Pancreas (tissue), 10 donors: ENCODE data around the gene TLR10. TPM values are rescaled to one million over a fixed set of nuclear protein-coding genes. Genes with fewer than 3 reads are reported as not detected.

Experiments used
- ATAC-seq, 4 donors: fragments of 200-7000 bp; cut with Tn5 transposase; one replicate each; pipeline versions ENCODE4 v1.8.0 to v1.9.1; 2020; ENCODE audit warnings: mild to moderate bottlenecking in 4 of 4, moderate library complexity in 4 of 4
- DNase-seq, 6 donors: peaks; one replicate each; pipeline ENCODE4 v3.0.0-alpha.2; 2020
- FAIRE-seq: peaks from 2 replicates; lab custom pipeline; 2012; peaks lifted over from hg19 to GRCh38; lab: Jason Lieb, UNC
- H3K27ac ChIP-seq, 4 donors: fragments of 200-600 bp; sonication (generic); 1 replicate in 3 of 4; 2 replicates in 1 of 4; pipeline versions ENCODE4 v1.5.0 to v1.8.0; 2020
- H3K27me3 ChIP-seq, 4 donors: fragments of 200-600 bp; one replicate each; pipeline ENCODE4 v1.8.0; 2021
- H3K36me3 ChIP-seq, 3 donors: fragments of 200-600 bp; sonication (generic) in 1 of 3; one replicate each; pipeline versions ENCODE4 v1.5.0 to v1.8.0; 2020 to 2021
- H3K4me1 ChIP-seq, 3 donors: fragments of 200-600 bp; one replicate each; pipeline ENCODE4 v1.8.0; 2021
- H3K4me3 ChIP-seq, 4 donors: fragments of 200-600 bp; sonication (generic) in 2 of 4; one replicate each; pipeline versions ENCODE4 v1.5.0 to v1.8.0; 2020 to 2021
- H3K9me3 ChIP-seq, 4 donors: fragments of 200-600 bp; one replicate each; pipeline ENCODE4 v1.8.0; 2021
- CTCF ChIP-seq, 4 donors: fragments of 200-600 bp; sonication (generic) in 3 of 4; IDR thresholded peaks; one replicate each; pipeline versions ENCODE4 v1.5.0 to v1.8.0; 2021; ENCODE audit warnings: antibody characterized with exemption in 4 of 4
- WGBS, 2 donors: extraction: QIAGEN DNeasy Blood & Tissue Kit; methylation state at CpG; one replicate each; pipeline ENCODE4 v1.1.7; 2013; 5-methylcytosine and 5-hydroxymethylcytosine counted together
- intact Hi-C, 3 donors: fragments of 100-400 bp; cut with DNase I; formaldehyde crosslinking; loops; one replicate each; pipeline versions ENCODE4 v1.11.1 to v1.14.2; 2022
- polyA plus RNA-seq, 2 donors: library from polyadenylated mRNA; stranded (reverse); fragments of 200-250 nt; gene quantifications; one replicate each; pipeline ENCODE4 v1.2.3, GENCODE V29; 2013
- total RNA-seq, 6 donors: library from RNA; stranded (reverse); fragmentation: NEBNext Ultra II Directional in 4 of 6; extraction: Animal tissue kit (Norgen Biotek cat#: 25700) in 4 of 6; gene quantifications; one replicate each; pipeline versions ENCODE4 v1.2.1 to v1.2.4, GENCODE V29; 2021 to 2023
- donor health status: healthy with polysubstance abuse.
- donor health status: DM: no; HTN: no; CAD: no; lungs with moderate emphysema.
- donor health status: DM: no; HTN: no; CAD: no.
- donor health status: control.
- donor health status: control.
- donor health status: Bipolar disorder and iron deficiency.
- donor health status: DM: yes; HTN: yes; CAD: no.
- donor health status: DM: no; HTN: no; CAD: no.
- donor health status: DM: no; HTN: no; CAD: no.
- donor health status: DM: yes; HTN: yes; CAD: no.

The TLR10 gene
- total and polyA plus RNA-seq, 8 donors, result 0.04 to 1.2 (median 0.16) TPM; not detected in 1

GRCh38 chr4:38800961-38801450 is 18.2 kb upstream of the TLR10 start:
- intact Hi-C loops, result loop anchor here in 1 of 3 donors (10.0 kb wide), 1 partner anchor 46 kb away; no protein-coding TSS in a partner anchor
- H3K36me3 ChIP-seq, result peaks cover 0 to 10% (median 0%) of the 10 kb centered on the region in 3 donors
- WGBS, 2 donors, result 95 to 96% methylated on average over 3 of the region's 3 CpGs
- ATAC-seq, result no peak
- no peak overlapping the region for H3K4me3 ChIP-seq
- no peaks in the 10 kb centered on the region for H3K9me3 ChIP-seq
- no peak overlapping the region for H3K27ac ChIP-seq
- H3K27me3 ChIP-seq, result no peaks in the 10 kb centered on the region
- FAIRE-seq, result no peak
- TF ChIP-seq CTCF (IDR thresholded peaks at IDR 0.05), result no peak
- DNase-seq, result no peak
- H3K4me1 ChIP-seq, result peaks cover 0 to 8% (median 0%) of the 10 kb centered on the region in 3 donors

DNA sequence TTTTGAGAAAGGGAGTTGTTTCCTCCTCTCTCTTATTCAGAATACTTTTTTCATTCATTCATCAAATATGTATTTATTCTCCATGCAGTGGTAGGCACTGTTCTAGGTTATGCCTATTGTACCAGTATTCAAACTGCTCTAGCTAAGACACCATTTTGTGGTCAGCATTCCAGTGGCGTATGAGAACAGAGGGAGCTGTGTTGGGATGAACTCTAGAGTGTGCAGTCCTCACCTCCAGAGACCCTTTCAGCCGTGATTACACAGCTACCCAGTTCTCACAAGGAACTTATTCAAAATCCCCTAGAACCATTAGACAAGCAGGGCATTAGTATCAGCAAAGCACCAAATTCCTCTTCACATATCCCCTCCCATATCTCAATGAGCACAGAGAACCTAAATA is 17.6 kb upstream of the TLR10 start:
- 99 to 100% methylated on average over 2 of the region's 2 CpGs for WGBS, 2 donors
- H3K4me1 ChIP-seq, result peaks cover 0 to 8% (median 0%) of the 10 kb centered on the region in 3 donors
- no peaks in the 10 kb centered on the region for H3K9me3 ChIP-seq
- TF ChIP-seq CTCF (IDR thresholded peaks at IDR 0.05), result no peak
- intact Hi-C loops, result loop anchor here in 1 of 3 donors (10.0 kb wide), 1 partner anchor 46 kb away; no protein-coding TSS in a partner anchor
- no peak overlapping the region for H3K27ac ChIP-seq
- peaks cover 0 to 10% (median 0%) of the 10 kb centered on the region in 3 donors for H3K36me3 ChIP-seq
- H3K27me3 ChIP-seq, result no peaks in the 10 kb centered on the region
- ATAC-seq (no peak), DNase-seq (no peak), FAIRE-seq (no peak)
- no peak overlapping the region for H3K4me3 ChIP-seq

- Histone ChIP-seq H3K27ac (no peak overlapping the region), H3K4me3 (no peak overlapping the region), H3K36me3 (peaks cover 0 to 10% (median 0%) of the 10 kb centered on the region in 3 donors), H3K9me3 (no peaks in the 10 kb centered on the region), H3K27me3 (no peaks in the 10 kb centered on the region), H3K4me1 (no peaks in the 10 kb centered on the region)
- WGBS, 2 donors, result 94% methylated on average over 3 of the region's 3 CpGs
- DNase-seq, result no peak
- ATAC-seq, result no peak
- no peak for TF ChIP-seq CTCF (IDR thresholded peaks at IDR 0.05)
- intact Hi-C loops, result no loop called here
- no peak for FAIRE-seq
Measured at GRCh38 chr4:38795087-38795486, 12.3 kb upstream of the TLR10 start.

- FAIRE-seq, result no peak
- H3K4me3 ChIP-seq, result no peak overlapping the region
- H3K27ac ChIP-seq, result no peak overlapping the region
- 72 to 77% methylated on average over 2 of the region's 2 CpGs for WGBS, 2 donors
- no peak for DNase-seq
- intact Hi-C loops, result no loop called here
- H3K9me3 ChIP-seq, result no peaks in the 10 kb centered on the region
- no peak for TF ChIP-seq CTCF (IDR thresholded peaks at IDR 0.05)
- H3K4me1 ChIP-seq, result peaks cover 0 to 2% (median 0%) of the 10 kb centered on the region in 3 donors
- H3K36me3 ChIP-seq, result peaks cover 0 to 10% (median 0%) of the 10 kb centered on the region in 3 donors
- H3K27me3 ChIP-seq, result no peaks in the 10 kb centered on the region
- no peak for ATAC-seq
Measured at GRCh38 chr4:38794051-38794450, 11.3 kb upstream of the TLR10 start.

GRCh38 chr4:38791010-38791409 is 8.2 kb upstream of the TLR10 start:
- DNase-seq, result no peak
- ATAC-seq, result peak in 2 of 4 donors; percentile 9 to 19
- intact Hi-C loops, result no loop called here
- no peaks in the 10 kb centered on the region for H3K36me3 ChIP-seq
- no peaks in the 10 kb centered on the region for H3K9me3 ChIP-seq
- no peak overlapping the region for H3K4me3 ChIP-seq
- peaks cover 0 to 20% (median 6%) of the 10 kb centered on the region in 3 donors for H3K4me1 ChIP-seq
- TF ChIP-seq CTCF (IDR thresholded peaks at IDR 0.05), result no peak
- H3K27ac ChIP-seq, result no peak overlapping the region
- FAIRE-seq, result no peak
- H3K27me3 ChIP-seq, result no peaks in the 10 kb centered on the region
- WGBS, 2 donors, result 58 to 64% methylated on average over 2 of the region's 2 CpGs
